Inflammatory macrophage (primary cell): ENCODE results near the gene ST8SIA6.
"Not testable (repeated sequence)": the region's sequence is repeated elsewhere in the genome, so short reads cannot be mapped to it uniquely, and the experiment has no call there.

ENCODE experiments used
- DNase-seq, 2 donors: peaks; one replicate each; pipeline ENCODE4 v3.0.0-alpha.2; 2020 to 2022
- total RNA-seq, 18 experiments: gene quantifications; one replicate each; lab custom pipeline; 2026; ENCODE audit warnings: mixed read lengths in 6 of 18, inconsistent platforms in 2 of 18; lab: John Stamatoyannopoulos, UW

The ST8SIA6 gene
- total RNA-seq, result 0 to 0.26 (median 0.13) reads per million in 18 experiments

GRCh38 chr10:17454161-17455014 lies at the start of gene ST8SIA6:
TSS of gene ST8SIA6 (minus strand) at chr10:17454595. CDS start at chr10:17454255, 340 bp downstream.
- DNase-seq, result peak in 1 of 2 donors; percentile 33

- no peak for DNase-seq
Measured at GRCh38 chr10:17503795-17504194, 49.4 kb upstream of the ST8SIA6 start.

GRCh38 chr10:17502814-17503213 lies 48.4 kb upstream of the ST8SIA6 start:
- DNase-seq, result no peak

- not testable (repeated sequence) for DNase-seq
Measured at GRCh38 chr10:17499014-17499413, 44.6 kb upstream of the ST8SIA6 start.

DNA sequence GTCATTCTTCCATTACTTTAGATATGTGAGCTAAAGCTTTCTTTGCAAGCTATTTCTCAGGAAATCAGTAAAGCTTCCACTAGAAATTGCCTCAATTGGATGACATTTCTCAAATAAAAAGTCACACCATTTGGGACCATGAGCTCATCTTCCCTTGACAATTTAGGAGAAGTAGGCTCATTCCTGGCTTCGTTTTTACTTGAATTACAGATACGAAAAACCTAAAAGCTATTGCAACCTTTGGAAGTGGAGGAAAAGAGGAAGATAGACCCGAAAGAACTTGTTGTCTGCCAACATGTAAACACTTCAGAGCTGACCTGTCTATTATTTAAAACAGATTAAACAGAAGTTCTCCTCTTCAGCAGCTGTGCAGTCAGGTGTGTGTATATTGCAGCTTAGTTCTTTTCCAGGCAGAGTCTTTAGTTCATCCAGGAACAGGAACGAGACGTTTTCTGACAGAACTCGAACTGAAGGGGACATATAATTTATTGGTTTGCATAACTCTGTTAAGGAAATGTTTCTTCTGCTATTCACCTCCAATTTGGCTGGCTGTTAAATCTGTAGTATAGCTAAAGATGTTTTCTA lies 43.1 kb upstream of the ST8SIA6 start:
- peak; percentile 13 to 42 for DNase-seq

- no peak for DNase-seq
Measured at GRCh38 chr10:17494626-17495260, 40.3 kb upstream of the ST8SIA6 start.

- DNase-seq, result no peak
Measured at GRCh38 chr10:17488848-17489247, 34.5 kb upstream of the ST8SIA6 start.

DNA sequence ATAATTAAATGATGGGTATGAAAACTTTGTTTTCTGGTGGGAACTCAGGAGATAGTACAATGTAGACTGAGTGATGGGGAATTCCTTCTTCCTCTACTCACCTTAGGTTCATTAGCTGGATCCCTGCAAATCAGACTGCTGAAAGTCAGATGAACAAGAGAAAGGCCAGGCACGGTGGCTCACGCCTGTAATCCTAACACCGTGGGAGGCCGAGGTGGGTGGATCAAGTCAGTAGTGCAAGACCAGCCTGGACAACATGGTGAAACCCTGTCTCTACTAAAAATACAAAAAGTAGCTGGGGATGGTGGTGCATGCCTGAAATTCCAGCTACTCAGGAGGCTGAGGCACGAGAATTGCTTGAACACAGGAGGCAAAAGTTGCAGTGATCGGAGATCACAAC lies 28.7 kb upstream of the ST8SIA6 start:
- peak in 1 of 2 donors; percentile 28 for DNase-seq

- peak; percentile 11 to 33 for DNase-seq
Measured at GRCh38 chr10:17479822-17480221, 25.4 kb upstream of the ST8SIA6 start.

DNA sequence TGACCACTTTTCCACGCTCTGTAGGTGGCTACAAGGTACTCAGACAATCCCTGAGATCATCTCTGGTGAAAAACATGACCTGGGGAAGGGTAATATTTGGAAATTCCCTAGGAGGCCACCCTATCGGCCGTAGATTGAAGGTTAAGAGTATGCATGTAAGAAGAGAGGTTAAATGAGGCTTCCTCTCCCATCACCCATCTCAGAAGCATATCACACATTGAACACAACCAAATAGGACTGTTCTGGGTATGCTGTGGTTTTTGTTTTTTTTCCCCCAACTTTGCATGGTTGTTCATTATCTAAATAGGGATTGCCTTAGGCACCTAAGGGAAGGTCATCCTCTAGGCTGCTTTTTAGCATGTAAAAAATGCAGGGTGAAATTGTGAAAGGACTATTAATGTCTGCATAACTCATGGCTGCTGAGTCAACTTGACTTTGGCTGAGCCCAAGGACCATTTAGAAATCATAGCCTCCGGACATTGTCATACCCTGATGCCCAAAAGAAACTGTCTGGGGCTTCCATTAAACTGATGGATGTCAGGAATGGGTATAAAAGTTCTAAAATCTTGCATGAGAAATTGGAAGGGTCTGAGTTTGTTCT lies 24.7 kb upstream of the ST8SIA6 start:
- DNase-seq, result no peak

DNA sequence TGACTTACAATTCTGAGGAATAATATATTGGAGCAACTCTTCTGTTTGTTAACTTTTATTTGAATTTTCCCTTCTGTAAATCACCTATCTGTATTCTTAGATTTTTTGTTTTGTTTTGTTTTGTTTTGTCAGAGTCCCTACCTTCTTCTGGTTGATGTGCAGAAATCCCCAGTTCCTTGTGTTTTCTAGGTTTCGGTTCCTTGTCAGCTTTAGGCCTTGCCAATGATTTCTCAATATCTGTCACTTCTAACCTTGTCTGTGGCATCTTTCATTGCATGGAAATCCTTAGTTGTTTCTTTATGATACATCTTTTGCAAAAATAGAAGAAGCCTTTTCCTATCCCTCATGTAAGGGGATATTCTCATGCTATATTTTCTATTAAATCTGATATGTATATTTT lies 21.7 kb upstream of the ST8SIA6 start:
- peak; percentile 63 to 78 for DNase-seq

GRCh38 chr10:17475661-17476060 lies 21.3 kb upstream of the ST8SIA6 start:
- no peak for DNase-seq

DNA sequence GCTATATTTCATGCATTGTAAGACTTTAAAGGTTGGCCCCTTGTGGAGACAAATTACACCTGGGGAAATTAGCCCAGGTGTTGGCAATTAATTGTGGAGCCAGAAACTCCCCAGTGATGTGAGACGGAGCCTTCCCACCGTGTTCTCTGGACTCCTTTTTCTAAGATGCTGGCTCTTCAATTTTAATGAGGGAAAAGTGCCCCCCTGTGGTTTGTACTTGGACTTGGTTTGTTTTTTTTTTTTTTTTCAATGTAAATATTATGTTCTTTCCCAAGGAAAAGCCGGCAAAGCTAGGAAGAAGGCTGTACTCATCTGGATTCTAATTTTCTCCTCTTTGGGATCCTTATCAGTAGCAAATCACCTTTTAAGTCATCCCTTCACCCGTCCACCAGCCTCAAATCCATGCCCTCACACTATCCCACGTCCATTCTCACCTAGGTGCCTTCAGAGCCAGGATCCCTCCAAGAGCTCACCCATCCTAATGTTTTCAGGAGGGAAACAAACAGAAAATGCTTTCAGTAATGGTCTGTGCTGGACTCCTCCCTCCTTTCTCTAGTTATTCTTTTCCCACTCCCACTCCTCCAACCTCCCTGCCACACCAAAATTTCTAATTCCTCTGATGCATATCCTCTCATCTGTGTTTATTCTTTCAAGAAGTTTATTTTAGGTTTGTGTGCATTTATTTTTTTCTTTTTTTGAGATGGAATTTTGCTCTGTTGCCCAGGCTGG lies 20.4 kb upstream of the ST8SIA6 start:
- DNase-seq, result no peak

GRCh38 chr10:17473228-17473950 lies 19.0 kb upstream of the ST8SIA6 start:
- DNase-seq, result peak; percentile 25 to 39

DNA sequence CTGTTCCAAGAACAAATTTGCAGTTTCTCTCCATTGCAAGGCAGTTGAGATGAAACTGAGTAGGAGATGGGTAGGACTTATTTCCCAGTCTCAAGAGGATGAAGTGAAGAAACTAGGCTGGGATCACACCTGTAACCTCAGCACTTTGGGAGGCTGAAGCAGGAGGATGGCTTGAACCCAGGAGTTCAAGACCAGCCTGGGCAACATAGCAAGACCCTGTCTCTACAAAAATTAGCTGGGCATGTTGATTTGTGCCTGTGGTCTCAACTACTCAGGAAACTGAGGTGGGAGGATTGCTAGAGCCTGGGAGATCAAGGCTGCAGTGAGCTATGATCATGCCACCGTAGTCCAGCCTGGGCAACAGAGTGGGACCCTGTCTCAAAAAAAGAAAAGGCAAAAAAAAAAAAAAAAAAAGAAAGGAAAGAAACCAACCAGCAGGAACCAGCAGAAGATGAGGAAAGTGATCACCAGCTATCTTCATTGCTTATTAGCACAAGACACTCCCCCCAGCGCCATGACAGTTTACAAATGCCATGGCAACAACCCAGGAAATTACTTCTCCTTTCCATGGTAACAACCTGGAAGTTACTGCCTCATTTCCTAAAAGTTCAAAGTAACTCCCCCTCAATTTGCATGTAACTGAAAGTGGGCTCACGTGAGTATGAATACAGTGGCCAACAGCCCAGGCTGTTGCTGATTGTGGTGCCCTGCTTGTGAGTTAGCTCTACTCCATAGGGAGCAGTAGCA lies 18.3 kb upstream of the ST8SIA6 start:
- DNase-seq, result peak; percentile 73 to 86

DNA sequence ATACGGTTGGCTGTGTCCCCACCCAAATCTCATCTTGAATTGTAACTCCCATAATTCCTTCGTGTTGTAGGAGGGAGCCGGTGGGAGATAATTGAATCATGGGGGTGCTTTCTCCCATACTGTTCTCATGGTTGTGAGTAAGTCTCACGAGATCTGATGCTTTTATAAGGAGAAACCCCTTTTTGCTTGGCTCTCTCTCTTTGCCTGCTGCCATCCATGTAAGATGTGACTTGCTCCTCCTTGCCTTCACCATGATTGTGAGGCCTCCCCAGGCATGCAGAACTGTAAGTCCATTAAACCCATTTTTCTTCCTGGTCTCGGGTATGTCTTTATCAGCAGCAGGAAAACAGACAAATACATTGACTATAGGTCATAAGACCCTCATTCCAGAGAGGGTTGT lies 15.9 kb upstream of the ST8SIA6 start:
- DNase-seq, result no peak

GRCh38 chr10:17465328-17466125 lies 11.1 kb upstream of the ST8SIA6 start:
- DNase-seq, result no peak

- no peak for DNase-seq
Measured at GRCh38 chr10:17464545-17464944, 10.2 kb upstream of the ST8SIA6 start.

GRCh38 chr10:17460756-17461155 lies 6.4 kb upstream of the ST8SIA6 start:
- DNase-seq, result peak in 1 of 2 donors; percentile 49

DNA sequence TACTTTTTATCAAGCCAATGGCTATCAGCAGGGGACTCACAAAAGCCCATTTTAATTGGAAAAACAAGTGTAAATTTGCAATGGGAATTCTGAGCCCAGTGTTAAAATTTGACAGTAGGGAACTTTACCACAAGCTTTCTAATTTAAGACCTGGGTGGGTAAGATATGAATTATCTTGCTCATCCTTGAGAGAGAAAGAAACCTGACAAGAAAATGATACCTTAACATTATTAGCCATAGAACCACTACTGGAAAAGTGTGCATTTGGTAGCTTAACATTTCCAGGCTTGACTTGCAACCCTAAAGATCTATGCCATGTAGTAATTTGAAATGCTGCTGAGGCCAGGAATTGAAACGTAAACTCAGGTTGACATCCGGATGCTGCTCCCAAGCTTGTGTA lies 2.7 kb upstream of the ST8SIA6 start:
- no peak for DNase-seq
